ENCODE measurements around the gene PGM2L1.

- TF ChIP-seq POLR2A (IDR thresholded peaks at IDR 0.05; ENCODE audit: low read depth, low read length) (no peak), TAF1 (IDR thresholded peaks at IDR 0.05; ENCODE audit: borderline replicate concordance, low read depth, low read length) (no peak), POLR2AphosphoS5 (IDR thresholded peaks at IDR 0.05; ENCODE audit: low read depth, low read length) (no peak)
Observed at GRCh38 chr11:74409633-74410032, 11.4 kb upstream of the PGM2L1 start.

Data from GM12892 (cell line).